Neural cell (in vitro differentiated cells): ENCODE results near the gene PERCC1. TPM values are rescaled to one million over a fixed set of nuclear protein-coding genes. Genes with fewer than 3 reads are reported as not detected.
A peak's percentile ranks its signal among the peaks of the same experiment; 100 is the strongest.

ENCODE experiments used
- H2AFZ ChIP-seq: fragments of 200-600, 300-800 bp; sonication (generic), shearing (Covaris generic); 2 replicates; pipeline ENCODE4 v1.6.0; 2014; ENCODE audit warnings: low read depth, mild to moderate bottlenecking, antibody characterized with exemption, low read length, moderate library complexity
- H3F3A ChIP-seq: fragments of 200-600 bp; shearing (Covaris generic); 2 replicates; pipeline ENCODE4 v1.6.1; 2016; ENCODE audit warnings: mild to moderate bottlenecking, moderate library complexity, mixed read lengths, antibody characterized with exemption, low read length; ENCODE audit not compliant: insufficient read depth, poor library complexity, severe bottlenecking
- H3K27ac ChIP-seq: fragments of 200-600, 300-800 bp; sonication (generic), shearing (Covaris generic); 2 replicates; pipeline ENCODE4 v1.5.1; 2014; ENCODE audit warnings: mild to moderate bottlenecking, low read length, moderate library complexity
- H3K27me3 ChIP-seq: fragments of 300-800, 200-600 bp; sonication (generic), shearing (Covaris generic); 2 replicates; pipeline ENCODE4 v1.6.0; 2014; ENCODE audit warnings: mild to moderate bottlenecking, low read depth, low read length, moderate library complexity; ENCODE audit not compliant: insufficient read depth
- H3K36me3 ChIP-seq: fragments of 300-800, 200-600 bp; sonication (generic), shearing (Covaris generic); 2 replicates; pipeline ENCODE4 v1.5.1; 2014; ENCODE audit warnings: mild to moderate bottlenecking, antibody characterized with exemption, low read length, moderate library complexity; ENCODE audit not compliant: insufficient read depth
- H3K4me2 ChIP-seq: fragments of 300-800, 200-600 bp; sonication (generic), shearing (Covaris generic); 2 replicates; pipeline ENCODE4 v1.6.0; 2014; ENCODE audit warnings: mild to moderate bottlenecking, low read length
- H3K4me3 ChIP-seq: fragments of 300-800, 200-600 bp; sonication (generic), shearing (Covaris generic); 2 replicates; pipeline ENCODE4 v1.5.1; 2014; ENCODE audit warnings: mild to moderate bottlenecking, low read length, moderate library complexity
- H3K79me2 ChIP-seq: fragments of 200-600 bp; shearing (Covaris generic); replicated peaks from 2 replicates; pipeline ENCODE4 v1.6.0; 2014; ENCODE audit warnings: mild to moderate bottlenecking, low read length, moderate library complexity; ENCODE audit not compliant: insufficient read depth
- H3K9ac ChIP-seq: fragments of 300-800, 200-600 bp; sonication (generic), shearing (Covaris generic); 2 replicates; pipeline ENCODE4 v1.6.1; 2016; ENCODE audit warnings: mild to moderate bottlenecking, low read length, mixed read lengths
- H3K9me2 ChIP-seq: fragments of 200-600 bp; shearing (Covaris generic); 2 replicates; pipeline ENCODE4 v1.6.1; 2016; ENCODE audit warnings: mild to moderate bottlenecking, low read length, mixed read lengths; ENCODE audit not compliant: insufficient read depth
- H3K9me3 ChIP-seq: fragments of 200-600, 300-800 bp; sonication (generic), shearing (Covaris generic); 2 replicates; pipeline ENCODE4 v1.6.1; 2016; ENCODE audit warnings: mild to moderate bottlenecking, mixed run types, low read length, moderate library complexity, mixed read lengths
- H4K20me1 ChIP-seq: fragments of 200-600 bp; shearing (Covaris generic); 2 replicates; pipeline ENCODE4 v1.6.1; 2016; ENCODE audit warnings: mild to moderate bottlenecking, mixed run types; ENCODE audit not compliant: insufficient read depth
- EP300 ChIP-seq: fragments of 450-650 bp; conservative IDR thresholded peaks from 2 replicates; pipeline ENCODE4 v1.6.1; 2014; ENCODE audit warnings: antibody characterized with exemption, mild to moderate bottlenecking, moderate library complexity; ENCODE audit not compliant: poor library complexity, severe bottlenecking
- EZH2 ChIP-seq: fragments of 200-600, 300-800 bp; shearing (Covaris generic), sonication (generic); IDR thresholded peaks from 2 replicates; pipeline ENCODE4 v1.6.1; 2014; ENCODE audit warnings: antibody characterized with exemption, low read length, borderline replicate concordance, mild to moderate bottlenecking; ENCODE audit not compliant: insufficient read depth, poor library complexity, severe bottlenecking
- MXI1 ChIP-seq: fragments of 450-650 bp; conservative IDR thresholded peaks from 2 replicates; pipeline ENCODE4 v1.6.1; 2014; ENCODE audit warnings: antibody characterized with exemption, mild to moderate bottlenecking; ENCODE audit not compliant: poor library complexity, severe bottlenecking
- POLR2AphosphoS5 ChIP-seq: IDR thresholded peaks from 2 replicates; pipeline ENCODE4 v1.6.1; 2012
- RAD21 ChIP-seq: fragments of 450-650 bp; conservative IDR thresholded peaks from 2 replicates; pipeline ENCODE4 v1.6.1; 2014; ENCODE audit warnings: antibody characterized with exemption, mild to moderate bottlenecking, moderate library complexity
- SMC3 ChIP-seq: fragments of 450-650 bp; conservative IDR thresholded peaks from 2 replicates; pipeline ENCODE4 v1.6.1; 2014; ENCODE audit warnings: antibody characterized with exemption, mild to moderate bottlenecking, moderate library complexity; ENCODE audit not compliant: poor library complexity
- TAF1 ChIP-seq: IDR thresholded peaks from 2 replicates; pipeline ENCODE4 v1.6.1; 2012; ENCODE audit warnings: low read depth
- polyA plus RNA-seq: library from polyadenylated mRNA; depleted of rRNA; stranded (reverse); fragments of >200 nt; gene quantifications from 2 replicates; pipeline ENCODE4 v1.2.3, GENCODE V29; 2014
- TF ChIP-seq, protein P1 (sequence below): IDR thresholded peaks from 2 replicates; pipeline ENCODE4 v1.6.1; 2012; ENCODE audit warnings: borderline replicate concordance
- TF ChIP-seq, protein P2 (sequence below): fragments of 450-650 bp; IDR thresholded peaks from 2 replicates; pipeline ENCODE4 v1.5.1; 2014; ENCODE audit warnings: antibody characterized with exemption, mild to moderate bottlenecking, moderate library complexity; ENCODE audit not compliant: poor library complexity, severe bottlenecking

Gene PERCC1
- polyA plus RNA-seq, 1 donor from 2014 or later, result not detected

DNA sequence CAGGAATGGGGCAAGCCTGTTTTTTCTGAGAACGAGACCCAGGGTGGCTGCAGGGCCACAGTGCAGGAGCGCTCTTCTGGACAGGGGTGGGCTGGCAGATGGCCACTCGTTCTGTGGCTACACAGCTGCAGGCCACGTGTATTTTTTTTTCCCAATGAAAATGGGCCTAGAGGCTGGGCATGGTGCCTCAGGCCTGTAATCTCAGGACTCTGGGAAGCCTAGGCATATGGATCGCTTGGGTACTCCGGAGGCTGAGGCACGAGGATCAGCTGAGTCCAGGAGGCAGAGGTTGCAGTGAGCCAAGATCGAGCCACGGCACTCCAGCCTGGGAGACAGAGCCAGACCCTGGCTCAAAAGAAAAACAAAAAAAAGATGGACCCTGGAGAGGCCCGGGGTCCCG, 23.1 kb upstream of the PERCC1 start:
- H4K20me1 ChIP-seq, result no peaks in the 10 kb centered on the region
- peak overlapping the region; percentile 87 for H3K27ac ChIP-seq
- no peaks in the 10 kb centered on the region for H3K27me3 ChIP-seq
- H3K79me2 ChIP-seq, result peaks cover 20% of the 10 kb centered on the region
- no peaks in the 10 kb centered on the region for H3K9me3 ChIP-seq
- peak overlapping the region; percentile 42 for H2AFZ ChIP-seq
- H3K9ac ChIP-seq, result peak overlapping the region; percentile 91
- H3K4me3 ChIP-seq, result peak overlapping the region; percentile 84
- TF ChIP-seq POLR2AphosphoS5, result no peak
- TF ChIP-seq TAF1, result no peak
- TF ChIP-seq, protein P1, sequence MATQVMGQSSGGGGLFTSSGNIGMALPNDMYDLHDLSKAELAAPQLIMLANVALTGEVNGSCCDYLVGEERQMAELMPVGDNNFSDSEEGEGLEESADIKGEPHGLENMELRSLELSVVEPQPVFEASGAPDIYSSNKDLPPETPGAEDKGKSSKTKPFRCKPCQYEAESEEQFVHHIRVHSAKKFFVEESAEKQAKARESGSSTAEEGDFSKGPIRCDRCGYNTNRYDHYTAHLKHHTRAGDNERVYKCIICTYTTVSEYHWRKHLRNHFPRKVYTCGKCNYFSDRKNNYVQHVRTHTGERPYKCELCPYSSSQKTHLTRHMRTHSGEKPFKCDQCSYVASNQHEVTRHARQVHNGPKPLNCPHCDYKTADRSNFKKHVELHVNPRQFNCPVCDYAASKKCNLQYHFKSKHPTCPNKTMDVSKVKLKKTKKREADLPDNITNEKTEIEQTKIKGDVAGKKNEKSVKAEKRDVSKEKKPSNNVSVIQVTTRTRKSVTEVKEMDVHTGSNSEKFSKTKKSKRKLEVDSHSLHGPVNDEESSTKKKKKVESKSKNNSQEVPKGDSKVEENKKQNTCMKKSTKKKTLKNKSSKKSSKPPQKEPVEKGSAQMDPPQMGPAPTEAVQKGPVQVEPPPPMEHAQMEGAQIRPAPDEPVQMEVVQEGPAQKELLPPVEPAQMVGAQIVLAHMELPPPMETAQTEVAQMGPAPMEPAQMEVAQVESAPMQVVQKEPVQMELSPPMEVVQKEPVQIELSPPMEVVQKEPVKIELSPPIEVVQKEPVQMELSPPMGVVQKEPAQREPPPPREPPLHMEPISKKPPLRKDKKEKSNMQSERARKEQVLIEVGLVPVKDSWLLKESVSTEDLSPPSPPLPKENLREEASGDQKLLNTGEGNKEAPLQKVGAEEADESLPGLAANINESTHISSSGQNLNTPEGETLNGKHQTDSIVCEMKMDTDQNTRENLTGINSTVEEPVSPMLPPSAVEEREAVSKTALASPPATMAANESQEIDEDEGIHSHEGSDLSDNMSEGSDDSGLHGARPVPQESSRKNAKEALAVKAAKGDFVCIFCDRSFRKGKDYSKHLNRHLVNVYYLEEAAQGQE, result no peak
- TF ChIP-seq EZH2, result no peak
- TF ChIP-seq, protein P2, sequence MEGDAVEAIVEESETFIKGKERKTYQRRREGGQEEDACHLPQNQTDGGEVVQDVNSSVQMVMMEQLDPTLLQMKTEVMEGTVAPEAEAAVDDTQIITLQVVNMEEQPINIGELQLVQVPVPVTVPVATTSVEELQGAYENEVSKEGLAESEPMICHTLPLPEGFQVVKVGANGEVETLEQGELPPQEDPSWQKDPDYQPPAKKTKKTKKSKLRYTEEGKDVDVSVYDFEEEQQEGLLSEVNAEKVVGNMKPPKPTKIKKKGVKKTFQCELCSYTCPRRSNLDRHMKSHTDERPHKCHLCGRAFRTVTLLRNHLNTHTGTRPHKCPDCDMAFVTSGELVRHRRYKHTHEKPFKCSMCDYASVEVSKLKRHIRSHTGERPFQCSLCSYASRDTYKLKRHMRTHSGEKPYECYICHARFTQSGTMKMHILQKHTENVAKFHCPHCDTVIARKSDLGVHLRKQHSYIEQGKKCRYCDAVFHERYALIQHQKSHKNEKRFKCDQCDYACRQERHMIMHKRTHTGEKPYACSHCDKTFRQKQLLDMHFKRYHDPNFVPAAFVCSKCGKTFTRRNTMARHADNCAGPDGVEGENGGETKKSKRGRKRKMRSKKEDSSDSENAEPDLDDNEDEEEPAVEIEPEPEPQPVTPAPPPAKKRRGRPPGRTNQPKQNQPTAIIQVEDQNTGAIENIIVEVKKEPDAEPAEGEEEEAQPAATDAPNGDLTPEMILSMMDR, result no peak
- no peak for TF ChIP-seq RAD21
- no peaks in the 10 kb centered on the region for H3K36me3 ChIP-seq
- peak overlapping the region; percentile 41 for H3K4me2 ChIP-seq
- H3F3A ChIP-seq, result no peaks in the 10 kb centered on the region
- no peaks in the 10 kb centered on the region for H3K9me2 ChIP-seq

DNA sequence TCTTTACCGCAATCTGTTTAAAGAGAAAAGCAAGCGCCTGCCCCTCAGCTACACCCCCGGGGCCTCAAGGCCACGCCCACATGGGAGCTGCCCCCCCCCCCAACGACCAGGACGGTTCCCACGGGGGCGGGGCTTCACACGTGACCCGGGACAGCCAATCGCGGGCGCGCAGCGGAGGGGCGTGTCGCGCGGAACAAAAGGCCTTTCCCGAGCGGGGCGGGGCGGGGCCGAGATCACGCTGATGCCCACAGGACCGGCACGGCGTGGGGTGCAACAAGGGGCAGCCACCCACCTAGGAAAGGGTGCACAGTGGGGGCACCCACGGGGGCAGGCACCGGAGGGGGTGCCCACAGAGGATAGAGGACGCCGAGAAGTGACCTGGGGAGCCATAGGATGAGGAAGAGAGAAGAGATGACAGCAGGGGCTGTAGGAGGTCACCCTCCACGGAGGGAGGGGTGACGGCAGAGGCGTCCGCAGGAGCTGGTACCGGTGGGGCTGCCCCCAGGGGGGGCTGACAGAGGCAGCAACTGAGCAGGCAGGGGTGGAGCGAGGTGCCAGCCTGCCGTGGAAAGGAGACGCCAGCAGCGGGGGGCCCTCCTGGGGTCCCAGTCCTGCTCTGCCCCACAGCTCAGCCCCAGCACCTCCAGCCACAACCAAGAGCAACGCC, 22.6 kb upstream of the PERCC1 start:
- Histone ChIP-seq H3K27me3 (no peaks in the 10 kb centered on the region), H3K4me3 (peak overlapping the region; percentile 84), H3K9me2 (no peaks in the 10 kb centered on the region), H2AFZ (peak overlapping the region; percentile 93), H3K4me2 (peak overlapping the region; percentile 80), H4K20me1 (no peaks in the 10 kb centered on the region), H3K9ac (peak overlapping the region; percentile 91), H3K27ac (peak overlapping the region; percentile 87), H3F3A (no peaks in the 10 kb centered on the region), H3K9me3 (no peaks in the 10 kb centered on the region), H3K79me2 (peaks cover 20% of the 10 kb centered on the region), H3K36me3 (no peaks in the 10 kb centered on the region)
- TF ChIP-seq RAD21 (peak; percentile 13), TAF1 (peak; percentile 30), EZH2 (no peak), MXI1 (peak; percentile 58), POLR2AphosphoS5 (peak; percentile 92), SMC3 (no peak), EP300 (peak; percentile 28)
- TF ChIP-seq, protein P1, result peak; percentile 63
